Liver (tissue), 9 donors: ENCODE results near the gene SPOP. TPM values are rescaled to one million over a fixed set of nuclear protein-coding genes. Genes with fewer than 3 reads are reported as not detected.

Experiments used
- DNase-seq: peaks from one replicate; pipeline ENCODE4 v3.0.0-alpha.2; 2017; ENCODE audit warnings: low spot score
- H3K27ac ChIP-seq, 2 donors: one replicate each; pipeline ENCODE4 v1.7.0; 2013; ENCODE audit warnings: inconsistent platforms in 2 of 2, low read length in 2 of 2, control low read depth in 1 of 2, low read depth in 1 of 2, mild to moderate bottlenecking in 1 of 2
- H3K27me3 ChIP-seq, 4 donors: one replicate each; pipeline versions ENCODE4 v1.6.1 to v1.7.0; 2013; ENCODE audit warnings: low read length in 3 of 4, inconsistent platforms in 1 of 4, mild to moderate bottlenecking in 1 of 4, moderate library complexity in 1 of 4; ENCODE audit not compliant: control insufficient read depth in 4 of 4, insufficient read depth in 4 of 4
- H3K36me3 ChIP-seq, 4 donors: one replicate each; pipeline versions ENCODE4 v1.6.1 to v1.7.0; 2013; ENCODE audit warnings: low read length in 3 of 4, mild to moderate bottlenecking in 3 of 4, low read depth in 1 of 4, moderate library complexity in 1 of 4; ENCODE audit not compliant: control insufficient read depth in 4 of 4, insufficient read depth in 3 of 4
- H3K4me1 ChIP-seq, 4 donors: one replicate each; pipeline versions ENCODE4 v1.6.1 to v1.7.0; 2013; ENCODE audit warnings: low read length in 3 of 4, mild to moderate bottlenecking in 3 of 4, moderate library complexity in 1 of 4; ENCODE audit not compliant: control insufficient read depth in 4 of 4, insufficient read depth in 4 of 4
- H3K4me3 ChIP-seq, 3 donors: one replicate each; pipeline versions ENCODE4 v1.6.1 to v1.7.0; 2013; ENCODE audit warnings: low read length in 3 of 3, control low read depth in 1 of 3, low read depth in 1 of 3, mild to moderate bottlenecking in 1 of 3
- H3K9ac ChIP-seq, 2 donors: one replicate each; pipeline ENCODE4 v1.7.0; 2013; ENCODE audit warnings: low read length in 2 of 2, mild to moderate bottlenecking in 2 of 2, moderate library complexity in 2 of 2, control low read depth in 1 of 2, low read depth in 1 of 2
- H3K9me3 ChIP-seq, 4 donors: one replicate each; pipeline versions ENCODE4 v1.6.1 to v1.7.0; 2013; ENCODE audit warnings: low read length in 3 of 4; ENCODE audit not compliant: control insufficient read depth in 4 of 4
- ATF3 ChIP-seq: IDR thresholded peaks from 2 replicates; pipeline ENCODE4 v1.6.1; 2016; ENCODE audit warnings: antibody characterized with exemption
- CTCF ChIP-seq: fragments of 150-350 bp; IDR thresholded peaks from 2 replicates; pipeline ENCODE4 v1.5.1; 2017; ENCODE audit warnings: improper control_type of control experiment, low read depth, low read length; ENCODE audit not compliant: missing input control
- FOXA1 ChIP-seq: IDR thresholded peaks from 2 replicates; pipeline ENCODE4 v1.6.1; 2016; ENCODE audit warnings: antibody characterized with exemption
- FOXA2 ChIP-seq: IDR thresholded peaks from 2 replicates; pipeline ENCODE4 v1.6.1; 2016; ENCODE audit warnings: antibody characterized with exemption
- GABPA ChIP-seq, 2 donors: IDR thresholded peaks in 1 of 2; conservative IDR thresholded peaks in 1 of 2; 2 replicates each; pipeline ENCODE4 v1.6.1; 2016; ENCODE audit warnings: antibody characterized with exemption in 2 of 2, mild to moderate bottlenecking in 1 of 2, moderate library complexity in 1 of 2
- HNF4G ChIP-seq: IDR thresholded peaks from 2 replicates; pipeline ENCODE4 v1.6.1; 2016; ENCODE audit warnings: antibody characterized with exemption
- JUND ChIP-seq, 2 donors: IDR thresholded peaks; 2 replicates each; pipeline ENCODE4 v1.6.1; 2016; ENCODE audit warnings: antibody characterized with exemption in 2 of 2
- MAX ChIP-seq: IDR thresholded peaks from 2 replicates; pipeline ENCODE4 v1.6.1; 2016; ENCODE audit warnings: antibody characterized with exemption
- NR2F2 ChIP-seq: IDR thresholded peaks from 2 replicates; pipeline ENCODE4 v1.6.1; 2016; ENCODE audit warnings: antibody characterized with exemption
- REST ChIP-seq: IDR thresholded peaks from 2 replicates; pipeline ENCODE4 v1.6.1; 2016; ENCODE audit warnings: antibody characterized with exemption, mild to moderate bottlenecking
- RXRA ChIP-seq, 2 donors: IDR thresholded peaks; 2 replicates each; pipeline ENCODE4 v1.6.1; 2017 to 2018; ENCODE audit warnings: antibody characterized with exemption in 2 of 2, mild to moderate bottlenecking in 1 of 2
- SP1 ChIP-seq: IDR thresholded peaks from 2 replicates; pipeline ENCODE4 v1.6.1; 2018; ENCODE audit warnings: antibody characterized with exemption, mild to moderate bottlenecking
- TAF1 ChIP-seq: conservative IDR thresholded peaks from 2 replicates; pipeline ENCODE4 v1.6.1; 2016; ENCODE audit warnings: antibody characterized with exemption, mild to moderate bottlenecking
- YY1 ChIP-seq: IDR thresholded peaks from 2 replicates; pipeline ENCODE4 v1.6.1; 2016; ENCODE audit warnings: antibody characterized with exemption, mild to moderate bottlenecking
- ZBTB33 ChIP-seq: IDR thresholded peaks from 2 replicates; pipeline ENCODE4 v1.6.1; 2016; ENCODE audit warnings: antibody characterized with exemption
- WGBS: extraction: QIAGEN DNeasy Blood & Tissue Kit; methylation state at CpG from one replicate; pipeline ENCODE4 v1.1.7; 2013; 5-methylcytosine and 5-hydroxymethylcytosine counted together
- polyA plus RNA-seq, 2 donors: library from polyadenylated mRNA; stranded (reverse) in 1 of 2; unstranded in 1 of 2; fragments of 200-250 nt in 1 of 2; fragments of >200 nt in 1 of 2; fragmentation: Nextera tagmentation in 1 of 2; extraction: Ambion mirVana in 1 of 2; gene quantifications; one replicate each; pipeline versions ENCODE4 v1.2.1 to v1.2.3, GENCODE V29; 2013 to 2015
- total RNA-seq, 2 donors: library from RNA; depleted of rRNA; stranded (reverse); fragments of >200 nt; gene quantifications; one replicate each; pipeline ENCODE4 v1.2.3, GENCODE V29; 2014
- donor health status: healthy.
- donor health status: healthy.
- donor health status: healthy.
- donor health status: healthy.
- donor health status: healthy.

The SPOP gene
- total and polyA plus RNA-seq, 4 donors: 21.6 to 50.8 (median 42.4) TPM

- H3K27me3 ChIP-seq: no peaks in the 10 kb centered on the region
- WGBS: 47% methylated on average over 5 of the region's 5 CpGs
- H3K27ac ChIP-seq: no peak overlapping the region
- peaks cover 3 to 12% (median 8%) of the 10 kb centered on the region in 4 donors for H3K36me3 ChIP-seq
- DNase-seq: no peak
- no peak overlapping the region for H3K4me3 ChIP-seq
- TF ChIP-seq CTCF (no peak), FOXA2 (no peak), YY1 (no peak), NR2F2 (no peak), TAF1 (no peak), REST (no peak), ATF3 (no peak), MAX (no peak), JUND (IDR thresholded peaks at IDR 0.05) (no peak), RXRA (IDR thresholded peaks at IDR 0.05) (no peak), GABPA (IDR thresholded peaks at IDR 0.05 in 1 of 2, conservative IDR thresholded peaks at IDR 0.05 in 1 of 2) (no peak), HNF4G (no peak)
- H3K4me1 ChIP-seq: peaks cover 0 to 8% (median 7%) of the 10 kb centered on the region in 4 donors
- no peaks in the 10 kb centered on the region for H3K9me3 ChIP-seq
- no peak overlapping the region for H3K9ac ChIP-seq
Measured at GRCh38 chr17:49695698-49696232, 17.9 kb upstream of the SPOP start.

- WGBS: 21% methylated on average over 16 of the region's 16 CpGs
- Histone ChIP-seq H3K9ac (no peak overlapping the region), H3K27ac (no peak overlapping the region), H3K27me3 (no peaks in the 10 kb centered on the region), H3K4me1 (peaks cover 0 to 8% (median 7%) of the 10 kb centered on the region in 4 donors), H3K9me3 (no peaks in the 10 kb centered on the region), H3K36me3 (peaks cover under 1 to 5% (median 3%) of the 10 kb centered on the region in 4 donors), H3K4me3 (no peak overlapping the region)
- peak; percentile 74 for DNase-seq
- TF ChIP-seq FOXA2 (no peak), JUND (IDR thresholded peaks at IDR 0.05) (no peak), NR2F2 (no peak), FOXA1 (no peak), RXRA (IDR thresholded peaks at IDR 0.05) (no peak), MAX (no peak), YY1 (no peak), TAF1 (no peak), SP1 (no peak), ZBTB33 (no peak), REST (no peak)
Measured at GRCh38 chr17:49694847-49695697, 17.2 kb upstream of the SPOP start.
